Neural cell (in vitro differentiated cells): ENCODE measurements around the gene SUSD2.

ENCODE experiments used
- CTCF ChIP-seq: fragments of 450-650 bp; IDR thresholded peaks from 2 replicates; pipeline ENCODE4 v1.5.1; 2014; ENCODE audit warnings: antibody characterized with exemption, mild to moderate bottlenecking, moderate library complexity; ENCODE audit not compliant: poor library complexity, severe bottlenecking
- EP300 ChIP-seq: fragments of 450-650 bp; conservative IDR thresholded peaks from 2 replicates; pipeline ENCODE4 v1.6.1; 2014; ENCODE audit warnings: antibody characterized with exemption, mild to moderate bottlenecking, moderate library complexity; ENCODE audit not compliant: poor library complexity, severe bottlenecking
- POLR2AphosphoS5 ChIP-seq: IDR thresholded peaks from 2 replicates; pipeline ENCODE4 v1.6.1; 2012
- REST ChIP-seq: IDR thresholded peaks from 2 replicates; pipeline ENCODE4 v1.6.1; 2012; ENCODE audit warnings: borderline replicate concordance
- TAF1 ChIP-seq: IDR thresholded peaks from 2 replicates; pipeline ENCODE4 v1.6.1; 2012; ENCODE audit warnings: low read depth

GRCh38 chr22:24156913-24157821 is 24.1 kb upstream of the SUSD2 start:
- TF ChIP-seq TAF1 (no peak), EP300 (no peak), POLR2AphosphoS5 (no peak), CTCF (peak; percentile 73), REST (no peak)
